Measurements from ENCODE around the gene HSPB7. TPM values are rescaled to one million over a fixed set of nuclear protein-coding genes. Genes with fewer than 3 reads are reported as not detected.

HSPB7 gene
- total and polyA plus RNA-seq, 4 donors: 0.28 to 1.4 (median 0.35) TPM

- H3K9me3 ChIP-seq (ENCODE audit: control insufficient read depth in 4 of 4, low read length in 3 of 4): no peaks in the 10 kb centered on the region
- no peak for TF ChIP-seq NR2F2 (IDR thresholded peaks at IDR 0.05)
- TF ChIP-seq GABPA (IDR thresholded peaks at IDR 0.05 in 1 of 2, conservative IDR thresholded peaks at IDR 0.05 in 1 of 2): no peak
- TF ChIP-seq FOXA2 (IDR thresholded peaks at IDR 0.05): no peak
- TF ChIP-seq SP1 (IDR thresholded peaks at IDR 0.05): no peak
- TF ChIP-seq EGR1 (IDR thresholded peaks at IDR 0.05; ENCODE audit: low read depth in 2 of 2): no peak
- no peak for TF ChIP-seq TAF1 (conservative IDR thresholded peaks at IDR 0.05)
- TF ChIP-seq RAD21 (IDR thresholded peaks at IDR 0.05): no peak
- no peak for TF ChIP-seq MAX (IDR thresholded peaks at IDR 0.05)
- no peak for TF ChIP-seq YY1 (IDR thresholded peaks at IDR 0.05)
- TF ChIP-seq ATF3 (IDR thresholded peaks at IDR 0.05): no peak
- TF ChIP-seq HNF4G (IDR thresholded peaks at IDR 0.05): no peak
- TF ChIP-seq RXRA (IDR thresholded peaks at IDR 0.05): no peak
- no peak for TF ChIP-seq ZBTB33 (IDR thresholded peaks at IDR 0.05)
- no peak overlapping the region for H3K9ac ChIP-seq (ENCODE audit: low read depth in 1 of 2, low read length in 2 of 2)
- no peak for DNase-seq (ENCODE audit: low spot score)
- no peaks in the 10 kb centered on the region for H3K36me3 ChIP-seq (ENCODE audit: control insufficient read depth in 4 of 4, insufficient read depth in 3 of 4, low read depth in 1 of 4, low read length in 3 of 4)
- peaks cover 7 to 15% (median 8%) of the 10 kb centered on the region in 4 donors for H3K4me1 ChIP-seq (ENCODE audit: control insufficient read depth in 4 of 4, insufficient read depth in 4 of 4, low read length in 3 of 4)
- H3K27me3 ChIP-seq (ENCODE audit: control insufficient read depth in 4 of 4, insufficient read depth in 4 of 4, low read length in 3 of 4): no peaks in the 10 kb centered on the region
- WGBS: 96% methylated on average over 25 of the region's 25 CpGs
- H3K4me3 ChIP-seq (ENCODE audit: low read depth in 1 of 3, low read length in 3 of 3): no peak overlapping the region
- H3K27ac ChIP-seq (ENCODE audit: low read depth in 1 of 2, low read length in 2 of 2): no peak overlapping the region
These were observed 2.4 kb downstream of the HSPB7 start for GRCh38 chr1:16015491-16015890.

GRCh38 chr1:16014509-16015482, 3.0 kb downstream of the HSPB7 start:
- no peaks in the 10 kb centered on the region for H3K9me3 ChIP-seq (ENCODE audit: control insufficient read depth in 4 of 4, low read length in 3 of 4)
- H3K36me3 ChIP-seq (ENCODE audit: control insufficient read depth in 4 of 4, insufficient read depth in 3 of 4, low read depth in 1 of 4, low read length in 3 of 4): no peaks in the 10 kb centered on the region
- no peak overlapping the region for H3K4me3 ChIP-seq (ENCODE audit: low read depth in 1 of 3, low read length in 3 of 3)
- no peak overlapping the region for H3K27ac ChIP-seq (ENCODE audit: low read depth in 1 of 2, low read length in 2 of 2)
- no peak for DNase-seq (ENCODE audit: low spot score)
- TF ChIP-seq HNF4G (IDR thresholded peaks at IDR 0.05): no peak
- no peak for TF ChIP-seq FOXA1 (IDR thresholded peaks at IDR 0.05)
- TF ChIP-seq ZBTB33 (IDR thresholded peaks at IDR 0.05): no peak
- TF ChIP-seq EGR1 (IDR thresholded peaks at IDR 0.05; ENCODE audit: low read depth in 2 of 2): no peak
- TF ChIP-seq FOXA2 (IDR thresholded peaks at IDR 0.05): no peak
- no peak for TF ChIP-seq JUND (IDR thresholded peaks at IDR 0.05)
- TF ChIP-seq REST (IDR thresholded peaks at IDR 0.05): no peak
- TF ChIP-seq TAF1 (conservative IDR thresholded peaks at IDR 0.05): no peak
- no peak for TF ChIP-seq RXRA (IDR thresholded peaks at IDR 0.05)
- TF ChIP-seq NR2F2 (IDR thresholded peaks at IDR 0.05): no peak
- TF ChIP-seq RAD21 (IDR thresholded peaks at IDR 0.05): no peak
- no peak for TF ChIP-seq YY1 (IDR thresholded peaks at IDR 0.05)
- TF ChIP-seq HNF4A (conservative IDR thresholded peaks at IDR 0.05): no peak
- H3K4me1 ChIP-seq (ENCODE audit: control insufficient read depth in 4 of 4, insufficient read depth in 4 of 4, low read length in 3 of 4): peaks cover 7 to 15% (median 8%) of the 10 kb centered on the region in 4 donors
- H3K9ac ChIP-seq (ENCODE audit: low read depth in 1 of 2, low read length in 2 of 2): no peak overlapping the region
- 82% methylated on average over 17 of the region's 17 CpGs for WGBS
- no peaks in the 10 kb centered on the region for H3K27me3 ChIP-seq (ENCODE audit: control insufficient read depth in 4 of 4, insufficient read depth in 4 of 4, low read length in 3 of 4)
